ENCODE results near the gene PAX4. TPM values are rescaled to one million over a fixed set of nuclear protein-coding genes. Genes with fewer than 3 reads are reported as not detected.
A peak's percentile ranks its signal among the peaks of the same experiment; 100 is the strongest.

Gene PAX4
- polyA plus RNA-seq, 1 donor: not detected

DNA sequence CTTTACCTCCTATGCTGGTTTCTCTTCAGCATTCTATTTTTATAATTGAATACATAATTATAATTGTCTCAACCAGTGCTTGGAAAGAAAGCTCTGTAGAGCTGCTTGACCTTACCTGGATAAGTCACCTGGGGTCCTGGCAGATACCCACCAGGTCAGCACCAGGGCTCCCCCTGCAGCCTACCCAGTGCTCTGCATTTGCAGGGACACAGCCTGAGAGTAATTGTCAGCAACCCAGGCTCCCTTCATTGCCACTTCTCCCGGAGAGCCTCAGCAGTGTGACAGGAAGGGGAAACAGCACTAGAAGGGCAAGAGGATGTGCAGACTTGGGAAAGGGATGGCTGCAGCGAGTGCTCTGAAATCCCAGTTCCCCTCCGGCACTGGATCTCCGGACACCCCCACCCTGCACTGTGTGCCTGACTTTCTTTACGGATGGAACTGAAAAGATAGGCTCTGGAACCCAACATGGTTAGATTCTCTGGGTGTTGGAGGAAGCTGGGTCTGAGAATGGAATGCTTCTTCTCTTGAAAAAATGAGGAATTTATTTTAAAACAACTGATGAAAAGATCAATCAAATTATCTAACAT lies 11.4 kb upstream of the PAX4 start:
- no peak for DNase-seq

DNA sequence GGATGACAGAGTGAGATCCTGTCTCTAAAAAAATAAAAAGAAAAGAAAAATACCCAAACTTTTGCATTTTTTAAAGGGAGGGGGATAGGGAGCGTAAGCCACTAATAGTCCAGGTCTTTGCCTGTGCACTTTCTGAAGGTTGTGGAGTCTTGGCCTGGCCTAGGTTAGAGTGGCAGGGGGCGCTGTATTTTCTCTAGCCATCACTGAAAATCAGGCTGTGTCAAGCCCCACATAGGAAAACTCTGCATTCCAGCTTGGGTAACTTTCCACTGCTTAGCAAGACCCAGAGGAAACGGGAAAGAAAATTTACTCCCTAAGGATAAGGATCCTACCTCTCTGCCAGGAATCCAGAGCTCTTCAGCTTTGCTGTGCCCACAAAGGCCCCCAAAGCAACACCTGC lies 10.5 kb upstream of the PAX4 start:
- no peak for DNase-seq

DNA sequence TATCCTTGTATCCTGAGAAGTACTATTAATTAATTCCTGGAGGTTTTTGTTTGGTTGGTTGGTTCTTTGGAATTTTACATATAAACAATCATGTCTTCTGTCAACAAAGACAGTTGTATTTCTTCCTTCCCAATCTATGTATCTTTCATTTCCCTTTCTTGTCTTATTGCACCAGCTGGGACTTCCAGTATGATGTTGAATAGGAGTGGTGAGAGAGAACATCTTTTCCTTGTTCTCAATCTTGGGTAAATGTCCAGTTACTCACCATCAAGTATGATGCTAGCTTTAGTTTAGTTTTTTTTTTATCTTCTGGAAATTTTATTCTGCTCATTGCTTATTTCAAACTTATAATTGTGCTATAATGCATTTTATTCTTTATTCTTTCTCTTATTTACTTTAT lies 7.4 kb upstream of the PAX4 start:
- no peak for DNase-seq

DNA sequence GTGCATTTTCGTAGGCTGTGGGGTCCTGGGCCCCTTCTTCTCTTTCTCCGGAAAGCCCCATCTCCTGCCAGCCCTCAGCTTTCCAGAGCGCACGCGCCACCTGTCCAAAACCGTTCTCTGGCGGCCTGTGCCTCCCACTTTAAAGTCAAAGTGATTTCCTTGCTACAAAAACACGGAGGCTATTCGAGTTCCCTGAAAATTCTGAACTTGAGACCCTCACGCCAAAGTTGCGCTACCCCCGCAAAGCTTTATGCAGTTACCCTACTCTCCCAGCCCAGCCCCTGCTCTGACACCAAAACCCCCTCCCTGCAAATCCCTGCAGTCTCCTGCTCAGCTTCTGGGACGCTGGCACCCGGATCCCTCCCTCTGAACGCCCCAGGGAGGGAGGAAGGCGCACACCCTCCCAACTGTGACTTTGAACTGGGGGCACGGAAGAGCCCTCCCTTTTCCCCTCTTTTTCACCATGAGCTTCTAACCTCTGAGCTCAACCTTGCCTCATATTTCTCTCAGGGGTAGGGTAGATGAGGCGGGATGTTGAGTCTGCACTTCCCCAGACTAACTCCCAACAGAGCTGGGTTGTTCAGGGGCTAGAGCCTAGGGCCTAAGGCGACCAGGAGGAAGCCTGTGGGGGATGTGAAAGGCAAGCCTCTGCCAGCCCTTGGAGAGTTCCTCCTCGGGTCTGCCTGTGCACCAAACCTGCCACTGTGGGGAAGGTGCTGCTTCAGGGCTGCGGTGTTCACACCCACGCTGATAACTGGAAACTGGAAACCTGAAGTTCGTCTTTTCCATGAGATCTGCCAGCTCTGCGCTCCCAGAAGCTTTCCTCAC lies 2.7 kb upstream of the PAX4 start:
- DNase-seq: no peak

DNA sequence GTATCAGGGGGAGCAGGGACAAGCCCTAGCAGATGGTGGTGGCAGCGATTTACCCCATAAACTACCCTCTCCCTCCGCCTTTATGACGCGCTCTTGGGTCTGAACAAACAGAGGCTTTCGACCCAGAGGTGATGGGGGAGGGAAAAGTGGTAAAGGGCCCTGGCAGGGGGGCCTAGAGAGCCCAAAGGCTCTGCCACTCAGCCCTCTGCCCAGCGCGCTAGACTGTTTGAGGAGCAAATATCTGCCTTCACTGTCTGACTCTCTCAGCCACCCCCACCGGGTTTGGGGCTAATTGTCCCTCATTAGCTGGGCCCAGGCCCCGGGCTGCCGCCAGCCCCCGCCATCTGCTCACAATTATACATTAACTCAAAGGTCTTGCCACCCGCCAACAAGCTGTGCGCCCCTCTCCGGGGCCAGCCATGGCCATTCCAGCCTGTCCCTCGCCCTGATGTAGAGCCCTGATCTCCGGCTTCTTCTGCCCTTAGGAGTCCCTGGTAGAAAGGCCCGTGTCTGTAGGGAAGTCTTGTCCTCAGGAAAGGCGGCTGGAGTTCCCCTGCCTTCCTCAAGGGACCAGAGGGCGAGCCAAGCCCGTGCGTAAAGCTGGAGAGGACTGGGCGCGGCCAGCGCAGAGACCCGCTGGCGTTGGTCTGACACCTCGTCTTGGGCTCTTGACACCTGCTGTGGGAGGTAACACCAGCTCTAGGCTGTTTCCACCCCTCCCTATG lies 1.9 kb upstream of the PAX4 start:
- no peak for DNase-seq

DNA sequence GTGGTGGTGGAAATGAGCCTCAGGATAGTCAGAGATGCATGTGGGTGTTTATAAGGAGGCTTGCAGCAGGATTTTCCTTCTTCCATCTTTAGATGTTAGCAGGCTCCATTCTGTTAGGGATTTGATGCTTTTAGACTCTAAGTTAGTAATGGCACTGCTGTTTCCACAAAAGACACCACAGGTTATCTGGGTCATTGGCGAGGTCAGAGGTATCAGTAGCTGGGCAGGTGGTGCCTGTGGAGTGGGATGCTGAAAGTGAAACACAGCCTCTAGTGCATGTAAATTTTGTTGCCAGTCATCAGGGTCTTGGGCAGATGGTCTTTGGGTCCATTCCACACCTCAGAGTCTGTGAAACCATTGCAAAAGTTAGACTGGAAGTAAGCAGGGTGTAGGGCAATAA lies 833 bp upstream of the PAX4 start:
- no peak for DNase-seq

DNA sequence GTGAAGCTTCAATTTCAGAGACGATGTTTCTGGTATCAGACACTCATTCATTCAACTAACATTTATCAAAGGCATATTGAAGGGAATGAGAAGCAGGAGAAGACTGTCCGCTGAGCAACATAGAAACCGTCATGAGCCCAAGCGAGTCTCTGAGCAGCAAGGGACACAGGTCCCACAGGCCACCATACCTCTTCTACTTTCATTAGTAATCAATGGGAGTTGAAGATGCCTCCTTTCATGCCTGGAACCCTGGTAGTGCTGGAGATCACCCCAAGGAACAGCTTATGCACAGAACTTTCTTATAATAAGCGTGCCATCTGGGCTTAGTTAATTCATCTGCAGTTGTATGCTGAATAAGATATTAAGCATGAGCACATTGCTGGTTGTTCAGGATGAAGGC lies 1.2 kb downstream of the PAX4 start:
- no peak for DNase-seq

DNA sequence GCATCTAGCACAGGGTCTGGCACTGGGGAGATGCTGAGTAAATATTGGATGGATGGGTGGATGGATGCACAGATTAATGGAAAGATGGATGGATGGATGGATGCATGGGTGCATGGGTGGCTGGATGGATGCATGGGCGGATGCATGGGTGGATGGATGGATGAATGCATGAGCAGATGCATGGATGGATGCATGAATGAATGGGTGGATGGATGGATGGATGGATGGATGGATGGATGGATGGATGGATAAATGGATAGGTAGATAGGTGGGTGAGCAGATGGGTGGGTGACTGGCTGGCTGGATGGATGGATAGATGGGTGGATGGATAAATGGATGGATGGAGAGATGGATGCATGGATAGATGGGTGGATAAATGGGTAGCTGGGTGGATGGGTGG lies 5.7 kb downstream of the PAX4 start:
- no peak for DNase-seq

DNA sequence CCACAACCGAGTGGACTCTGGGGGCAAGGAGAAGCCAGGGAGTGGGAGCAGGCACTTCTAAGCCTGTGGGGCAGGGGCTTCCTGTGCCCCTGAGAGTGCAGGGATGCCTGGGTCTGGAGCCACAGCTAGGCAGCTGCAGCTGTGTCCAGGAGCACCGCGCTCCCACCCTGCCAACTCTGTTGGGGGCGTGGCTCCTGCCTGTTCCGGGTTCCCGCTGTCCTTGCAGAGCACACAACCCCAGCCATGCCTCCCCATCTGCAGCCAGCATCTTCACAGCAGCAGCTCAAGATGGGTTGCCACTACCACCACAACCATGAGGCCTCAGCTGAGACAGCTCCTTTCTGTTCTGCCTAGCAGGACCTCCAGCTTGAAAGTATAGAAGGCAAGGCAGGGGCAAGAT lies 8.6 kb downstream of the PAX4 start:
- DNase-seq: no peak

DNA sequence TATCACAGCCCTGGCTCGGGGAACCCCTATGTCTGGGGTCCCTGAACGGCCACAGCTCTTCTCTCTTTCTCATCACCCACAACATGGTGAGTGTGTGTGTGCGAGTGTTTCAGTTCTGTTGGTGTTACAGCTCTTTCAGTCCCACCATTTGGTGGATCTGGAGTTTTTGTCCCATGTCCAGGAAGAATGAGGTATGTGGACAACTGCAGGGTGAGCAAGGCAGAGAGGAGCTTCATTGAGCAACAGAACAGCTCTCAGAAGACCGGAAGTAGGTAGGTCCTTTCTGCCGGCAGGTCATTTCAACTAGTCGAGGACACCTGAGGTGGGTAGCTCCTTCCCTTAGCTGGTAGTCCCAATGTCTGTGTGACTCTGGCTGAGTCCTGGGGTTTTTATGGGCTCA lies 9.5 kb downstream of the PAX4 start:
- no peak for DNase-seq

DNA sequence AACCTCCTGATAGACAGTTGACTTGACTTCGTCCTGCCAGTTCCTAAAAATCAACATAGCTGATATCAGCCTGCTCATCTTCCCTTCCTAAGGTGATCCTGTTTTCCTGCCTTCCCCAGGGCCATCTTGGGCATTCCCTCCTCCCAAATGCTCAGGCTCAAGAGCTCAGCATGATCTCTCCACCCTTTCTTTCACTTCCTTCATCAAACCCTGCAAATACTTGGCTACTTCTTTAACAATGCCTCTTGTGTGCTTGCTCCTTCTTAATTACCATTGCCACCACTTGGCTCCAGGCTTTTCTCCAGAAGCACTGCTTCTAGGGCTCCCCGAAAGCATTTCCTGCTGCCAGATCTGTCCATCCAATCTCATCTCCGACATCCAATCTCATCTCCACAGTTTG lies 17.1 kb downstream of the PAX4 start:
- no peak for DNase-seq

DNA sequence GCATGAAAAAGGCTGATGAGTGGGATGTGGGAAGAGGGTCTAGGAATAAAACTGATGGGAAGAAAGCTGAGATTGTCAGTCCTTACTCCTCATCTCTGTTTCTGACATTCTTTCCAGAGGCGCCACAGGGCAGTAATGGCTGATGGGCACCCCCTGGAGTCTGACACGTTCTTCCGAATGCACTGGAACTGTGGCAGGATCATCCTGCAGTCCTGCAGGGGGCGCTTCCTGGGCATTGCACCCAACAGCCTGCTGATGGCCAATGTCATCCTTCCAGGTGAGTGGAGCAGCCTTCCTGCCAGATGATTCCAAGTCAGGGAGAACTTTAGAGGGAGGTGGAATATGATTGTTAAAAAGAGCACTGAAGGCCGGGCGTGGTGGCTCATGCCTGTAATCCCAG lies 19.6 kb downstream of the PAX4 start:
- no peak for DNase-seq

DNA sequence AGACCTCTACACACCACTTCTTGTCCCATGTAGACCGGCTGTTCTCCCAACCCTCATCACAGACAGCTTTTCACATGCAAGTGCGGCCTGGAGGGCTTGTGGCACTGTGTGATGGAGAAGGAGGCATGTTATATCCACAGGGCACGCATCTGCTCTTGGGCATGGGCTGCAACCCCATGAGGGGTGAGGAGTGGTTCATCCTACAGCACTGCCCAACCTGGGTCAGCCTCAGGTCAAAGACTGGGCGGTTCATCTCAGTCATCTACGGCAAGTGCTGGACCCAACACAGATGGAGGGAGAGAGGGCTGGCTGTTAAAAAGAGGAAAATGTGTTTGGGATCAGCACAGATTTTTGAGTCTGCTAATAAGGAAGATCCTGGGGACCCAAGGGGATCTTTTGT lies 22.2 kb downstream of the PAX4 start:
- no peak for DNase-seq

DNA sequence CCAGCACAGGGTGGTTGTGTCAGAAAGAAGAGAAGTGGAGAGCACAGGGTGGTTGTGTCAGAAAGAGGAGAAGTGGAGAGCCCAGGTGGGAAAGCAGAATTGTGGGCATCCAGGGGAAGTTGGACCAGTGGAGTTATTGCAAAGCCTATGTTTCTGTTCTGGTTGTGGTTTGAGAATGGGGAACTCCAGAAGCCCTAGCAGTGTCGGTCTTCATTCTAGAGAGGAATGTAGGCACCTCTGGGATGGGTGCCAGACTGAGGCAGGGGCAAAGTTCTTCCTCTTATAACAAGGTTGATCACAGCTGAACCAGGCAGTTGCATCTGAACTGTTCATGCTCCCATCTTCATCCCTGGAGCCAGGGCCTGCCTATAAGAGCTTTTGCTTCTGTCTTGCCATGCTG lies 23.5 kb downstream of the PAX4 start:
- no peak for DNase-seq

DNA sequence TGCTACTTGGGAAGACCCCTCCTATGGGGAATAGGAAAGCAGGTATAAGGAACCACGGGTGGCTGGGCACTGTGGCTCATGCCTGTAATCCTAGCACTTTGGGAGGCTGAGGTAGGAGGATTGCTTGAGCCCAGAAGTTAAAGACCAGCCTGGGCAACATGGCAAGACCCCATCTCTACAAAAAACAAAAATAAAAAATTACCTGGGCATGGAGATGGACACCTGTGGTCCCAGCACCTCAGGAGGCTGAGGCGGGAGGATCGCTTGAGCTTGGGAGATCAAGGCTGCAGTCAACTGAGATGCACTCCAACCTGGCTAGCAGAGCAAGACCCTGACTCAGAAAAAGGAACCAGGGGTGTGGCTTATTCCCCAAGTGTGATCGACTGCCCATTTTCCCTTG lies 25.4 kb downstream of the PAX4 start:
- no peak for DNase-seq

DNA sequence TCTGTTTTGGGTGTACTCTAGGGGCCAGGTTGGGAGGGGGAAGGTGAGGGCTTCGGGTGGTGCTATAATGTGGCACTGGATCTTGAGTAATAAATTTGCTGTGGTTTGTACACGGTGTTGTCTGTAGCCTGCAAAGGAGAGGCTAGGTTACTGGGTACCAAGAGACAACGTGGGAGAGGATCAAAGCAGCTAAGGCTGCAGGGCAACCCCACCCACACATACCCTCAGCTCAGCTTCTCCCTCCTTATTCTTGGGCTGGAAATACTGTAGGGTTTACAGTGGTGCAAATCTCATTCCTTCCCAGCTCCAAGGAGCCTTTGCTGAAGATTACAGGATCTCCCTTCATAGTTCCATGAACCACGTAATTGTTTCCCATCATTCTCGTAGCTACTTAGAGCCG lies 26.4 kb downstream of the PAX4 start:
- DNase-seq: no peak

DNA sequence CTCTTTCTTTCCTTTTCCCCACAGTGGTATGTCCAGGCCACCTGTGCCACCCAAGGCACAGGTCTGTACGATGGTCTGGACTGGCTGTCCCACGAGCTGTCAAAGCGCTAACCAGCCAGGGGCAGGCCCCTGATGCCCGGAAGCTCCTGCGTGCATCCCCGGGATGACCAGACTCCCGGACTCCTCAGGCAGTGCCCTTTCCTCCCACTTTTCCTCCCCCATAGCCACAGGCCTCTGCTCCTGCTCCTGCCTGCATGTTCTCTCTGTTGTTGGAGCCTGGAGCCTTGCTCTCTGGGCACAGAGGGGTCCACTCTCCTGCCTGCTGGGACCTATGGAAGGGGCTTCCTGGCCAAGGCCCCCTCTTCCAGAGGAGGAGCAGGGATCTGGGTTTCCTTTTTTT lies 26.8 kb downstream of the PAX4 start:
- no peak for DNase-seq

DNA sequence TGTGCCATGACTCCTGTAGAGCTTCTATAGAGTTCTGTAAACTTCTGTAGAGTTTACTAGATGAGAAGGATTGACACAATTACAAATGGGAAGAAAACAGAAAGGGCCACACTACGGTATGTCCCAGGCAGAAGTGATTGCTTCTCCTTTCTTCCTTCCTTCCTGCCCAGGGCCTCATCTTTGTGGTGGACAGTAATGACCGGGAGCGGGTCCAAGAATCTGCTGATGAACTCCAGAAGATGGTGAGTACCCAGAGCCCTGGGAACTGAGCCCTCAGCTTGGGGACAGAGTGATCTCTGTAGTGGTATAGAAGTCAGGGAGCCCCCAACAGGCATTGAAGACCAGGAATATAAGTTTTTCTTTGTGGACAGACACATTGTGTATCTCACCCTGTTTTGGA lies 28.0 kb downstream of the PAX4 start:
- DNase-seq: no peak

DNA sequence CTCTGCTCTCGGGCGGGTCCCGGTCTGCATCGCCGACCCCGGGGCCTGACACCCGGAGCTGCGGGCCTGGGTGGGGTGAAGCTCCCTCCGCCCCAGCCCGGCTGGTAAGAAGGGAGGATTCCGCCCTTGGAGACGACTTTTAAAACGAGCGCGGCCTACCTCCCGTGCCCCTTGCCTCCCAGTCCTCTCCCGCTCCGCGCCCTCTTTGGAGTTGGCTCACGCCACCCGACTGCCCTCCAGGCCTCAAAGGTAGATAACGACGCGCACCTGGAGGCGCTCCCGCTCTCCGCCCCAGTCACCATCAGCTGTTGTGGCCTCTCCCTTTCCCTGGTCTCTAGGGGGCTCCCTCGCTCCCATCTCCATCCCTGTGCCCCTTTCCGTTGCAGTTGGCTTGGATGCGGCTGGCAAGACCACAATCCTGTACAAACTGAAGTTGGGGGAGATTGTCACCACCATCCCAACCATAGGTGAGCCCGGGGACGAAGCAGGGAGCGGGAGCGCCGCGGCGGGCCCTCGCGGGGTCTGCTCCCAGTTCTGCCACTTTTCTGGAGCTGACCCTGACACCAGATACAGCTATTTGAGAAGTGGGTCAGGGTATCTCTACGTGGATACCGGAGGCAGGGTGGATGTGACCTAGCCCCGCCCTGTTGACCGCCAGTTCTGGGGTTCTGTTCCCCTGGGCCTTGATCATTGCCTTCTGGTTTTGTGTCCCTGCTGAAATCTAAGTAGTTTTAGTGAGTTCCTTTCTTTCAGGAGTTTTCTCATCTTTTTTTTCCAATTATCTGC lies 29.1 kb downstream of the PAX4 start:
- DNase-seq: peak; percentile 54

DNA sequence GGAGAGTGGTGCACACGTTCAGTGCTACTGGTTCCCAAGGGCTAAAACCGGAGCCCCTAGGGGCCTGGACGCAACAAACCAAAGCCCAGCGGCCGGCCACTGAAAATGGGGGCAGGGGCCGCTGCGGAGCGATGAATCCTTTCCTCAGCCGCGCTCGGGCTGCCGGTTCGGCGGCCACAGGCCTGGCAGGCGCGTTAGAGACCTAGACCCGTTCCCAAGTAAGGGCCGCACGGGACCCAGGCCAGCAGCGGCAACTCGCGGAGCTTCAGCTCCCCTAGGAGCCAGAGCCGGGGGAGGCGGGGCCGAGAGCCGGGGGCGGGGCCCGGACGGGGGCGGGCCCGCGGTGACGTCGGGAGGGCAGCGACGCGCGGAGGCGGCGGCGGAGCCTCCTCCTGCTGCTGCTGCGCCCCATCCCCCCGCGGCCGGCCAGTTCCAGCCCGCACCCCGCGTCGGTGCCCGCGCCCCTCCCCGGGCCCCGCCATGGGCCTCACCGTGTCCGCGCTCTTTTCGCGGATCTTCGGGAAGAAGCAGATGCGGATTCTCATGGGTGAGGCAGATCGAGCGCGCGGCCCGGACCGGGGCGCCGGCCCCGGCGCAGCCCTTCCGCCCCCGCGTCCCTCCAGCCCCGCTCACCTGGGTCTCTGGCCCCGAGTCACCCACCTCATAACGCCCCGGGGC lies 29.8 kb downstream of the PAX4 start, which contains the start of gene ARF5:
Gene ARF5, plus strand, starts transcription at position 393 of the 678 bp plus-strand sequence. Its CDS starts 88 bp downstream, at position 481.
- DNase-seq: peak; percentile 90

DNA sequence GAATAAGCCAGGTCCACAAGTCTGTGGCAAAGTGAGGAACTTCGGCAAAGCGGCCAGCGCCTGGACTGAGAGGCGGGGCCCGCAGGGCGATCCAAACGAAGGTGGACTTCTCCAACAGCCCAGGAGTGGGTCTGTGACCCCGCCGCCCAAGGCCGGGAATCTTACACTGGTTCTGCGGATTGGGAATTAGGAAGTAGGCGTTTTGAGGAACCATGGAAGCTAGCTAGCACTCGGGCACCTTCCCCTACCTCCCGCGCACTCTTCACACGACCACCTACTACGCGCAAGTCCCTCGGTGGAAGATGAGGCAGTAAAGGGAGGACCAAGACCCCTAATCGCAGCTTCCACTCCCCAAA lies 30.3 kb downstream of the PAX4 start:
- DNase-seq: no peak

DNA sequence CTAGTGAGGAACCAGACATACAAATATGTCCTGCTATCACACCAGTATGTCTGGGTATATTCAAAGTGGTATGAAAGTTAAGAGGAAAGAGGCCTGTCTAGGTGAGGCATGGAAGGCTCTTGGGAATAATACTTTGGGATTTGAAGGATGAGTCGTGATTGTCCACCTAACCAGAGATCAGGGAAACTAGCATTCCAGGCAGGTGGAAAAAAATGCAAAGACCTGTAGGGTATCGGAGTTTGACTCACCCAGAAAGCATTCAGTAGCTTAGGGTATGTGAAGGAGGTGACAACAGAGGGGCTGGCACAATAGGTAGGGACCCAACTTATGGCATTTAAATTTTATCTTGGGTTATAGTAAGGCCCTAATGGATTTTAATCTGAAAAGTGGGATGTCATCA lies 31.6 kb downstream of the PAX4 start:
- DNase-seq: no peak

Measured in hindlimb muscle (tissue), 1 donor.